Measurements from ENCODE around the gene AKR1C8. TPM values are rescaled to one million over a fixed set of nuclear protein-coding genes. Genes with fewer than 3 reads are reported as not detected.

Gene AKR1C8
- total and polyA plus RNA-seq, 9 of the 15 experiments (the other 6 are each of a cell fraction or from before 2014, with no cell fraction given), result 0.03 to 0.29 (median 0.08) TPM

- POLR2A ChIA-PET, result no interaction called here
These were observed 21.5 kb downstream of the AKR1C8 start for GRCh38 chr10:5163487-5163886.

DNA sequence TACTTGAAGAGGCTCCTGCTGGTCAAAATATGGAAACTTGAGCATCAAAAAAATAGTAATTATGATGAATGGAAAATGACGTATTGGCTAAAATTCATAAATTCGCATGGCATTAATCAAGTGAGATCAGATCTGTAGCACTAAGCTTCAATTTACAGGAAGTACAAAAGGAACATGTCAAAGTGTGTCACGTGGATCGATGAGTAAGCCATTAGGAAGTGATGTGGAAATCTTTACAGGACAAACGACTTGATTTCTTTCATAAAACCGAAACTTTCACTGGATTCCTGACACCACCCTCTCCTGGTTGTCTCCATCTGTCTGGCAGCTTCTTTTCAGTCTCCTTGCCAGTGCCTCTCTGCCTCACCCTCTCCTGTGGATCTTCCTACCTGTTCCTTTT is 25.8 kb downstream of the AKR1C8 start:
- CTCF ChIA-PET (ENCODE audit: low intra/inter-chr PET ratio), result no interaction called here
- TF ChIP-seq ZNF644 (tag; IDR thresholded peaks at IDR 0.05; ENCODE audit: low read depth) (no peak), GTF2E2 (tag; IDR thresholded peaks at IDR 0.05) (no peak)
- TF ChIP-seq, protein P1, sequence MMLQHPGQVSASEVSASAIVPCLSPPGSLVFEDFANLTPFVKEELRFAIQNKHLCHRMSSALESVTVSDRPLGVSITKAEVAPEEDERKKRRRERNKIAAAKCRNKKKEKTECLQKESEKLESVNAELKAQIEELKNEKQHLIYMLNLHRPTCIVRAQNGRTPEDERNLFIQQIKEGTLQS (IDR thresholded peaks at IDR 0.05), result peak; percentile 25; the same call in 1 of the 2 replicates
- TF ChIP-seq, protein P1 (CRISPR knock-in tag; conservative IDR thresholded peaks at IDR 0.05), result no peak
- TF ChIP-seq, protein P2, sequence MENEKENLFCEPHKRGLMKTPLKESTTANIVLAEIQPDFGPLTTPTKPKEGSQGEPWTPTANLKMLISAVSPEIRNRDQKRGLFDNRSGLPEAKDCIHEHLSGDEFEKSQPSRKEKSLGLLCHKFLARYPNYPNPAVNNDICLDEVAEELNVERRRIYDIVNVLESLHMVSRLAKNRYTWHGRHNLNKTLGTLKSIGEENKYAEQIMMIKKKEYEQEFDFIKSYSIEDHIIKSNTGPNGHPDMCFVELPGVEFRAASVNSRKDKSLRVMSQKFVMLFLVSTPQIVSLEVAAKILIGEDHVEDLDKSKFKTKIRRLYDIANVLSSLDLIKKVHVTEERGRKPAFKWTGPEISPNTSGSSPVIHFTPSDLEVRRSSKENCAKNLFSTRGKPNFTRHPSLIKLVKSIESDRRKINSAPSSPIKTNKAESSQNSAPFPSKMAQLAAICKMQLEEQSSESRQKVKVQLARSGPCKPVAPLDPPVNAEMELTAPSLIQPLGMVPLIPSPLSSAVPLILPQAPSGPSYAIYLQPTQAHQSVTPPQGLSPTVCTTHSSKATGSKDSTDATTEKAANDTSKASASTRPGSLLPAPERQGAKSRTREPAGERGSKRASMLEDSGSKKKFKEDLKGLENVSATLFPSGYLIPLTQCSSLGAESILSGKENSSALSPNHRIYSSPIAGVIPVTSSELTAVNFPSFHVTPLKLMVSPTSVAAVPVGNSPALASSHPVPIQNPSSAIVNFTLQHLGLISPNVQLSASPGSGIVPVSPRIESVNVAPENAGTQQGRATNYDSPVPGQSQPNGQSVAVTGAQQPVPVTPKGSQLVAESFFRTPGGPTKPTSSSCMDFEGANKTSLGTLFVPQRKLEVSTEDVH (IDR thresholded peaks at IDR 0.05; ENCODE audit: low read depth, partially characterized antibody), result no peak
- BruUV-seq (replicated peaks), result no TSS peak

More at GRCh38 chr10:5163487-5163886, 21.5 kb downstream of the AKR1C8 start:
- Histone ChIP-seq H3K79me2 (ENCODE audit: control insufficient read depth, insufficient read depth, low read length) (no peaks in the 10 kb centered on the region), H3K27me3 (ENCODE audit: control insufficient read depth in 2 of 2, insufficient read depth in 2 of 2, low read length in 2 of 2) (no peaks in the 10 kb centered on the region), H3K9me1 (ENCODE audit: control insufficient read depth, insufficient read depth, low read length) (no peaks in the 10 kb centered on the region), H4K20me1 (replicated peaks; ENCODE audit: control insufficient read depth, insufficient read depth, low read length) (no peaks in the 10 kb centered on the region), H3K9me3 (replicated peaks; ENCODE audit: control insufficient read depth, insufficient read depth, low read depth, low read length) (peaks cover 13% of the 10 kb centered on the region; the same call in 1 of the 2 replicates), H2AFZ (ENCODE audit: low read depth, low read length) (no peak overlapping the region), H3K36me3 (ENCODE audit: control insufficient read depth, insufficient read depth, low read length) (no peaks in the 10 kb centered on the region), H3K4me2 (ENCODE audit: insufficient read depth, low read length) (no peak overlapping the region), H3K27ac (ENCODE audit: extremely low read depth, low read depth, low read length) (no peak overlapping the region), H3K9ac (ENCODE audit: insufficient read depth in 1 of 2, low read depth in 2 of 2, low read length in 2 of 2) (no peak overlapping the region), H3K4me1 (replicated peaks in 1 of 2; ENCODE audit: control insufficient read depth in 2 of 2, insufficient read depth in 2 of 2, low read length in 2 of 2) (no peaks in the 10 kb centered on the region), H3K4me3 (no peak overlapping the region)
- 3% methylated on average over 2 of the region's 2 CpGs for WGBS (ENCODE audit: insufficient coverage, low coverage, missing lambda C conversion rate)
- BruUV-seq (replicated peaks), result no TSS peak
- in situ Hi-C loops (cut with MboI), result no loop called here
- ATAC-seq, result no peak
- no peak for FAIRE-seq
- TF ChIP-seq SIRT6 (IDR thresholded peaks at IDR 0.05; ENCODE audit: low read depth, low read length) (no peak), ZNF347 (CRISPR knock-in tag; IDR thresholded peaks at IDR 0.05; ENCODE audit: low read depth) (no peak), CBFA2T2 (conservative IDR thresholded peaks at IDR 0.05) (peak; percentile 41), FIP1L1 (IDR thresholded peaks at IDR 0.05; ENCODE audit: low read depth, low read length, poor library complexity, severe bottlenecking) (no peak), TAL1 (IDR thresholded peaks at IDR 0.05) (peak; percentile 47), NCOA6 (IDR thresholded peaks at IDR 0.05) (no peak), ARID1B (IDR thresholded peaks at IDR 0.05) (peak; percentile 58), NCOR1 (IDR thresholded peaks at IDR 0.05) (peak; percentile 35; the same call in 1 of the 2 replicates), TCF3 (CRISPR knock-in tag; IDR thresholded peaks at IDR 0.05) (peak; percentile 56), MCM2 (IDR thresholded peaks at IDR 0.05; ENCODE audit: low read depth) (no peak), CBFA2T3 (IDR thresholded peaks at IDR 0.05) (peak; percentile 68)
- intact Hi-C loops (cut with micrococcal nuclease), result no loop called here
- no peak for DNase-seq (ENCODE audit: extremely low read depth in 1 of 4, low spot score in 3 of 4)
- CTCF ChIA-PET (ENCODE audit: low intra/inter-chr PET ratio), result no interaction called here

More for the DNA sequence above, 25.8 kb downstream of the AKR1C8 start:
- no peak for FAIRE-seq
- in situ Hi-C loops (cut with MboI) (no loop called here), intact Hi-C loops (cut with micrococcal nuclease) (no loop called here)
- no peak overlapping the region for H3K4me3 ChIP-seq
- no peaks in the 10 kb centered on the region for H4K20me1 ChIP-seq (replicated peaks; ENCODE audit: control insufficient read depth, insufficient read depth, low read length)
- H3K79me2 ChIP-seq (ENCODE audit: control insufficient read depth, insufficient read depth, low read length), result no peaks in the 10 kb centered on the region
- H3K4me2 ChIP-seq (ENCODE audit: insufficient read depth, low read length), result no peak overlapping the region
- H3K27me3 ChIP-seq (ENCODE audit: control insufficient read depth in 2 of 2, insufficient read depth in 2 of 2, low read length in 2 of 2), result no peaks in the 10 kb centered on the region
- H3K4me1 ChIP-seq (replicated peaks in 1 of 2; ENCODE audit: control insufficient read depth in 2 of 2, insufficient read depth in 2 of 2, low read length in 2 of 2), result no peaks in the 10 kb centered on the region
- POLR2A ChIA-PET, result interaction anchor here (0.6 kb wide), 1 partner anchor 89 kb away, joined by 3 read pairs; no protein-coding TSS in a partner anchor
- H3K36me3 ChIP-seq (ENCODE audit: control insufficient read depth, insufficient read depth, low read length), result no peaks in the 10 kb centered on the region
- no peak overlapping the region for H3K27ac ChIP-seq (ENCODE audit: extremely low read depth, low read depth, low read length)
- ATAC-seq, result no peak
- WGBS (ENCODE audit: insufficient coverage, low coverage, missing lambda C conversion rate), result 16% methylated on average over 6 of the region's 6 CpGs
- H3K9me3 ChIP-seq (replicated peaks; ENCODE audit: control insufficient read depth, insufficient read depth, low read depth, low read length), result peaks cover 5% of the 10 kb centered on the region; the same call in 1 of the 2 replicates
- no peak overlapping the region for H2AFZ ChIP-seq (ENCODE audit: low read depth, low read length)
- no peaks in the 10 kb centered on the region for H3K9me1 ChIP-seq (ENCODE audit: control insufficient read depth, insufficient read depth, low read length)
- no peak for DNase-seq (ENCODE audit: extremely low read depth in 1 of 4, low spot score in 3 of 4)
- H3K9ac ChIP-seq (ENCODE audit: insufficient read depth in 1 of 2, low read depth in 2 of 2, low read length in 2 of 2), result no peak overlapping the region

Measured in K562 (cell line).